Pancreas (tissue), 10 donors: ENCODE results near the gene RGMB. TPM values are rescaled to one million over a fixed set of nuclear protein-coding genes. Genes with fewer than 3 reads are reported as not detected.

Experiments used
- ATAC-seq, 4 donors: fragments of 200-7000 bp; cut with Tn5 transposase; one replicate each; pipeline versions ENCODE4 v1.8.0 to v1.9.1; 2020; ENCODE audit warnings: mild to moderate bottlenecking in 4 of 4, moderate library complexity in 4 of 4
- DNase-seq, 6 donors: peaks; one replicate each; pipeline ENCODE4 v3.0.0-alpha.2; 2020
- FAIRE-seq: peaks from 2 replicates; lab custom pipeline; 2012; peaks lifted over from hg19 to GRCh38; lab: Jason Lieb, UNC
- H3K27ac ChIP-seq, 4 donors: fragments of 200-600 bp; sonication (generic); 1 replicate in 3 of 4; 2 replicates in 1 of 4; pipeline versions ENCODE4 v1.5.0 to v1.8.0; 2020
- H3K27me3 ChIP-seq, 4 donors: fragments of 200-600 bp; one replicate each; pipeline ENCODE4 v1.8.0; 2021
- H3K36me3 ChIP-seq, 3 donors: fragments of 200-600 bp; sonication (generic) in 1 of 3; one replicate each; pipeline versions ENCODE4 v1.5.0 to v1.8.0; 2020 to 2021
- H3K4me1 ChIP-seq, 3 donors: fragments of 200-600 bp; one replicate each; pipeline ENCODE4 v1.8.0; 2021
- H3K4me3 ChIP-seq, 4 donors: fragments of 200-600 bp; sonication (generic) in 2 of 4; one replicate each; pipeline versions ENCODE4 v1.5.0 to v1.8.0; 2020 to 2021
- H3K9me3 ChIP-seq, 4 donors: fragments of 200-600 bp; one replicate each; pipeline ENCODE4 v1.8.0; 2021
- WGBS, 2 donors: extraction: QIAGEN DNeasy Blood & Tissue Kit; methylation state at CpG; one replicate each; pipeline ENCODE4 v1.1.7; 2013; 5-methylcytosine and 5-hydroxymethylcytosine counted together
- intact Hi-C, 3 donors: fragments of 100-400 bp; cut with DNase I; formaldehyde crosslinking; loops; one replicate each; pipeline versions ENCODE4 v1.11.1 to v1.14.2; 2022
- polyA plus RNA-seq, 2 donors: library from polyadenylated mRNA; stranded (reverse); fragments of 200-250 nt; gene quantifications; one replicate each; pipeline ENCODE4 v1.2.3, GENCODE V29; 2013
- total RNA-seq, 6 donors: library from RNA; stranded (reverse); fragmentation: NEBNext Ultra II Directional in 4 of 6; extraction: Animal tissue kit (Norgen Biotek cat#: 25700) in 4 of 6; gene quantifications; one replicate each; pipeline versions ENCODE4 v1.2.1 to v1.2.4, GENCODE V29; 2021 to 2023
- TF ChIP-seq, protein P1 (sequence below), 4 donors: fragments of 200-600 bp; sonication (generic) in 3 of 4; IDR thresholded peaks; one replicate each; pipeline versions ENCODE4 v1.5.0 to v1.8.0; 2021; ENCODE audit warnings: antibody characterized with exemption in 4 of 4
- donor health status: healthy with polysubstance abuse.
- donor health status: DM: no; HTN: no; CAD: no; lungs with moderate emphysema.
- donor health status: DM: no; HTN: no; CAD: no.
- donor health status: control.
- donor health status: control.
- donor health status: Bipolar disorder and iron deficiency.
- donor health status: DM: yes; HTN: yes; CAD: no.
- donor health status: DM: no; HTN: no; CAD: no.
- donor health status: DM: no; HTN: no; CAD: no.
- donor health status: DM: yes; HTN: yes; CAD: no.

Gene RGMB
- total and polyA plus RNA-seq, 8 donors: 2.7 to 15.3 (median 8.6) TPM

- no peak overlapping the region for H3K4me3 ChIP-seq
- no peaks in the 10 kb centered on the region for H3K27me3 ChIP-seq
- TF ChIP-seq, protein P1, sequence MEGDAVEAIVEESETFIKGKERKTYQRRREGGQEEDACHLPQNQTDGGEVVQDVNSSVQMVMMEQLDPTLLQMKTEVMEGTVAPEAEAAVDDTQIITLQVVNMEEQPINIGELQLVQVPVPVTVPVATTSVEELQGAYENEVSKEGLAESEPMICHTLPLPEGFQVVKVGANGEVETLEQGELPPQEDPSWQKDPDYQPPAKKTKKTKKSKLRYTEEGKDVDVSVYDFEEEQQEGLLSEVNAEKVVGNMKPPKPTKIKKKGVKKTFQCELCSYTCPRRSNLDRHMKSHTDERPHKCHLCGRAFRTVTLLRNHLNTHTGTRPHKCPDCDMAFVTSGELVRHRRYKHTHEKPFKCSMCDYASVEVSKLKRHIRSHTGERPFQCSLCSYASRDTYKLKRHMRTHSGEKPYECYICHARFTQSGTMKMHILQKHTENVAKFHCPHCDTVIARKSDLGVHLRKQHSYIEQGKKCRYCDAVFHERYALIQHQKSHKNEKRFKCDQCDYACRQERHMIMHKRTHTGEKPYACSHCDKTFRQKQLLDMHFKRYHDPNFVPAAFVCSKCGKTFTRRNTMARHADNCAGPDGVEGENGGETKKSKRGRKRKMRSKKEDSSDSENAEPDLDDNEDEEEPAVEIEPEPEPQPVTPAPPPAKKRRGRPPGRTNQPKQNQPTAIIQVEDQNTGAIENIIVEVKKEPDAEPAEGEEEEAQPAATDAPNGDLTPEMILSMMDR (IDR thresholded peaks at IDR 0.05): no peak
- intact Hi-C loops: no loop called here
- 93 to 95% methylated on average over 1 of the region's 1 CpG for WGBS, 2 donors
- H3K36me3 ChIP-seq: no peaks in the 10 kb centered on the region
- H3K27ac ChIP-seq: no peak overlapping the region
- H3K9me3 ChIP-seq: no peaks in the 10 kb centered on the region
- no peaks in the 10 kb centered on the region for H3K4me1 ChIP-seq
- FAIRE-seq (no peak), DNase-seq (no peak), ATAC-seq (no peak)
Observed at GRCh38 chr5:98840946-98841345, 67.5 kb downstream of the RGMB start.

DNA sequence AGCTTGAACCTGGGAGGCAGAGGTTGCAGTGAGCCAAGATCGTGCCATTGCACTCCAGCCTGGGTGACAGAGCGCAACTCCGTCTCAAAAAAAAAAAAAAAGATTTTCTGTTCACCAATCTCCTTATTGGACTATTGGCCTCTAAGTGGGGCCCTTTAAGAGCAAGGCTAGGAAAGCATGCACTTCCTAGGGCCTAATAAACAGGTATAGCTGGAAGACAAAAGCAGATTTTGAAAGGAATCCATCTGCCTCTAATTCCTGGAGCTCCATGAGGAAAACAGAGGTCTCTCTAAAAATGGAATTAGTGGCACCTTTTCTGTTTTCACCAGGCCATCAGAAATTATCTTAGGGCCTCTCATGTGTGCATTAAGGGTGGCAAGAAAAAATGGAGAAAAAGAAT is 70.0 kb downstream of the RGMB start:
- TF ChIP-seq, protein P1 (IDR thresholded peaks at IDR 0.05): no peak
- Histone ChIP-seq H3K4me1 (no peaks in the 10 kb centered on the region), H3K27ac (no peak overlapping the region), H3K36me3 (no peaks in the 10 kb centered on the region), H3K4me3 (no peak overlapping the region), H3K27me3 (no peaks in the 10 kb centered on the region), H3K9me3 (no peaks in the 10 kb centered on the region)
- WGBS, 2 donors: 95 to 98% methylated on average over 3 of the region's 3 CpGs
- DNase-seq: no peak
- intact Hi-C loops: no loop called here
- FAIRE-seq: no peak
- ATAC-seq: no peak

DNA sequence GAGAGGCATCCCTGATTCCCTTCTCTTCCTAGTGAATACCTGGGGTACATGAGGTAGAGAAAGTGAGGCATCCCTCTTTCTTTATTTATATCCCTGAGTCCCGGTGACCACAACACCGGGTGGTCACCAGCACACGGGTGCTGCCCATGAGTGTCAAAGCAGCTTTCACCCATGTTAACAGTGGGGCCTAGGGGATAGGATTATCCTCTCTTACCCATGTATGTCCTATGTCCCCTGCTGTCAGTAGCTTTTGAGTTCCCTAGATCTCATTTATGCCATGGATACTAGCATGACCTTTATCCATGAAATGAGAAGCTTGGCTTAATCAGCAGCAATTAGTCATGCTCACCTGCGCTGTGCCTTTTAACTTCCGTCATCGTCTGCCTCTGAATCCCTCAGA is 71.4 kb downstream of the RGMB start:
- intact Hi-C loops: no loop called here
- Histone ChIP-seq H3K27me3 (no peaks in the 10 kb centered on the region), H3K4me1 (no peaks in the 10 kb centered on the region), H3K27ac (no peak overlapping the region), H3K9me3 (no peaks in the 10 kb centered on the region), H3K36me3 (no peaks in the 10 kb centered on the region), H3K4me3 (no peak overlapping the region)
- DNase-seq (no peak), FAIRE-seq (no peak), ATAC-seq (no peak)
- TF ChIP-seq, protein P1 (IDR thresholded peaks at IDR 0.05): no peak
- 89 to 94% methylated on average over 6 of the region's 6 CpGs for WGBS, 2 donors

DNA sequence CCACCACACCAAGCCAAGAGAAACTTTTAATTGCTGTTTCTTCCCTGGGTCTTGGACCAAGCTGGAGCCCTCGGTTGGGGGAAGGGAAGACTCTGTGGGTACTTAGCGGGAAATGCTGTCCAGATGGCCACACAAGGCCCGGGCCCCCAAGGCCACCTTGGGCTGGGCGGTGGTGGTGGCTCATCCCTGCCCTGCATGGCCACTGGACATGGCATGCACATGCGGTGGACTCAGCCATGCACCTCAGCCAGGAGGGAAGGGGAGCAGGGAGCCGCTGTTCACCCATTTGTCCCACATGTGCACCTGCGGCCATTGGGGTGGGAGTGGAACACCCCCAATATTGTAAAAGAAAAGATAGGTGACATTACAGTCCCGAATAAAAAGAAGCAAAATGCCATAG is 72.4 kb downstream of the RGMB start:
- DNase-seq: peak in 1 of 6 donors; percentile 51
- ATAC-seq: no peak
- TF ChIP-seq, protein P1 (IDR thresholded peaks at IDR 0.05): no peak
- Histone ChIP-seq H3K36me3 (no peaks in the 10 kb centered on the region), H3K9me3 (no peaks in the 10 kb centered on the region), H3K27me3 (no peaks in the 10 kb centered on the region), H3K4me1 (no peaks in the 10 kb centered on the region), H3K4me3 (no peak overlapping the region), H3K27ac (no peak overlapping the region)
- intact Hi-C loops: no loop called here
- no peak for FAIRE-seq
- 94 to 98% methylated on average over 8 of the region's 8 CpGs for WGBS, 2 donors

Other genes starting within 250 kb of the RGMB start
- 10 to 100 TPM; 10.1 to 17.7 (median 11.8) TPM for gene CHD1, start 155.3 kb downstream of the RGMB start, total RNA-seq
- gene CHD1, start 155.3 kb downstream of the RGMB start, polyA plus RNA-seq: 10 to 100 TPM; 12.2 to 20.7 TPM